DND-41 (cell line): Measurements from ENCODE around the gene GPER1.

Source experiments
- ATAC-seq: fragments of 200-7000 bp; cut with Tn5 transposase; 3 replicates; pipeline ENCODE4 v1.9.1; 2021; ENCODE audit warnings: low read depth; ENCODE audit not compliant: insufficient read depth
- DNase-seq: peaks from one replicate; pipeline ENCODE4 v3.0.0-alpha.2; 2020
- H2AFZ ChIP-seq: 2 replicates; pipeline ENCODE4 v1.6.0; 2012; ENCODE audit warnings: low read depth, low read length
- H3K27ac ChIP-seq: 2 replicates; pipeline ENCODE4 v1.5.1; 2012; ENCODE audit warnings: low read length, inconsistent platforms
- H3K27me3 ChIP-seq: fragments of 200-600 bp; sonication (generic); 2 replicates; pipeline ENCODE4 v1.6.0; 2012; ENCODE audit warnings: low read length, mild to moderate bottlenecking, inconsistent platforms; ENCODE audit not compliant: insufficient read depth, poor library complexity
- H3K36me3 ChIP-seq: 2 replicates; pipeline ENCODE4 v1.5.1; 2012; ENCODE audit warnings: low read length, inconsistent platforms; ENCODE audit not compliant: insufficient read depth
- H3K4me1 ChIP-seq: 2 replicates; pipeline ENCODE4 v1.5.1; 2012; ENCODE audit warnings: mild to moderate bottlenecking, low read length; ENCODE audit not compliant: insufficient read depth
- H3K4me2 ChIP-seq: 2 replicates; pipeline ENCODE4 v1.6.0; 2012; ENCODE audit warnings: mild to moderate bottlenecking, moderate library complexity, low read length, inconsistent platforms; ENCODE audit not compliant: insufficient read depth
- H3K4me3 ChIP-seq, 2 experiments: fragments of 200-600 bp in 1 of 2; shearing (Covaris generic) in 1 of 2; 2 replicates each; pipeline ENCODE4 v1.5.1; 2012 to 2016; ENCODE audit warnings: inconsistent platforms in 2 of 2, low read length in 2 of 2, mild to moderate bottlenecking in 2 of 2, low read depth in 1 of 2, moderate library complexity in 1 of 2
- H3K79me2 ChIP-seq: 2 replicates; pipeline ENCODE4 v1.6.0; 2012; ENCODE audit warnings: low read length, inconsistent platforms; ENCODE audit not compliant: insufficient read depth
- H3K9ac ChIP-seq: 2 replicates; pipeline ENCODE4 v1.6.0; 2012; ENCODE audit warnings: low read depth, mild to moderate bottlenecking, inconsistent platforms, low read length, moderate library complexity
- H3K9me3 ChIP-seq: 2 replicates; pipeline ENCODE4 v1.5.1; 2012; ENCODE audit warnings: low read length, moderate library complexity, mild to moderate bottlenecking, inconsistent platforms; ENCODE audit not compliant: insufficient read depth, severe bottlenecking
- H4K20me1 ChIP-seq: 2 replicates; pipeline ENCODE4 v1.6.0; 2012; ENCODE audit warnings: low read length; ENCODE audit not compliant: insufficient read depth
- EZH2 ChIP-seq: IDR thresholded peaks from 3 replicates; pipeline ENCODE4 v1.6.1; 2012; ENCODE audit warnings: borderline replicate concordance, low read depth, mild to moderate bottlenecking, moderate library complexity, low read length, inconsistent platforms; ENCODE audit not compliant: severe bottlenecking
- TF ChIP-seq, protein P1 (sequence below): IDR thresholded peaks from 2 replicates; pipeline ENCODE4 v1.5.1; 2012; ENCODE audit warnings: borderline replicate concordance, low read length, moderate library complexity, mild to moderate bottlenecking; ENCODE audit not compliant: poor library complexity, severe bottlenecking; ENCODE audit errors: extremely low read depth

GPER1 gene

DNA sequence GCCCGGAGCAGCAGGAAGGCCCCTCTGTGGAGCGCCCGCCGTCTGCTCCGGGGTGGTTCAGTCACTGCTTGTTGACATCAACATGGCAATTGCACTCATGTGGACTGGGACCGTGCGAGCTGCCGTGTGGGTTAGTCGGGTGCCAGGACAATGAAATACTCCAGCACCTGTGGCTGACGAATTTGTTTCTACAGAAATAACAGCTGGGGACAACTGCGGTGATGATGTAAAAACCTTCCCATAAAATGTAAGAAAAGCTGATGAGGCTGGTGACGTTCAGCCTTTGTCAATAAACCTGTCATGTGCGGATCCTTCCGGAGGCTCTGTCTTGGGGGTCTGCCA, 5.6 kb downstream of the GPER1 start:
- Histone ChIP-seq H4K20me1 (peaks cover 35% of the 10 kb centered on the region), H3K4me2 (no peak overlapping the region), H3K27me3 (no peaks in the 10 kb centered on the region), H2AFZ (no peak overlapping the region), H3K36me3 (peaks cover 7% of the 10 kb centered on the region; the same call in 1 of the 2 replicates), H3K27ac (no peak overlapping the region), H3K4me1 (no peaks in the 10 kb centered on the region), H3K9ac (no peak overlapping the region), H3K79me2 (no peaks in the 10 kb centered on the region), H3K9me3 (no peaks in the 10 kb centered on the region), H3K4me3 (no peak overlapping the region)
- ATAC-seq (no peak), DNase-seq (no peak)
- TF ChIP-seq, protein P1, sequence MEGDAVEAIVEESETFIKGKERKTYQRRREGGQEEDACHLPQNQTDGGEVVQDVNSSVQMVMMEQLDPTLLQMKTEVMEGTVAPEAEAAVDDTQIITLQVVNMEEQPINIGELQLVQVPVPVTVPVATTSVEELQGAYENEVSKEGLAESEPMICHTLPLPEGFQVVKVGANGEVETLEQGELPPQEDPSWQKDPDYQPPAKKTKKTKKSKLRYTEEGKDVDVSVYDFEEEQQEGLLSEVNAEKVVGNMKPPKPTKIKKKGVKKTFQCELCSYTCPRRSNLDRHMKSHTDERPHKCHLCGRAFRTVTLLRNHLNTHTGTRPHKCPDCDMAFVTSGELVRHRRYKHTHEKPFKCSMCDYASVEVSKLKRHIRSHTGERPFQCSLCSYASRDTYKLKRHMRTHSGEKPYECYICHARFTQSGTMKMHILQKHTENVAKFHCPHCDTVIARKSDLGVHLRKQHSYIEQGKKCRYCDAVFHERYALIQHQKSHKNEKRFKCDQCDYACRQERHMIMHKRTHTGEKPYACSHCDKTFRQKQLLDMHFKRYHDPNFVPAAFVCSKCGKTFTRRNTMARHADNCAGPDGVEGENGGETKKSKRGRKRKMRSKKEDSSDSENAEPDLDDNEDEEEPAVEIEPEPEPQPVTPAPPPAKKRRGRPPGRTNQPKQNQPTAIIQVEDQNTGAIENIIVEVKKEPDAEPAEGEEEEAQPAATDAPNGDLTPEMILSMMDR, result no peak
- no peak for TF ChIP-seq EZH2

DNA sequence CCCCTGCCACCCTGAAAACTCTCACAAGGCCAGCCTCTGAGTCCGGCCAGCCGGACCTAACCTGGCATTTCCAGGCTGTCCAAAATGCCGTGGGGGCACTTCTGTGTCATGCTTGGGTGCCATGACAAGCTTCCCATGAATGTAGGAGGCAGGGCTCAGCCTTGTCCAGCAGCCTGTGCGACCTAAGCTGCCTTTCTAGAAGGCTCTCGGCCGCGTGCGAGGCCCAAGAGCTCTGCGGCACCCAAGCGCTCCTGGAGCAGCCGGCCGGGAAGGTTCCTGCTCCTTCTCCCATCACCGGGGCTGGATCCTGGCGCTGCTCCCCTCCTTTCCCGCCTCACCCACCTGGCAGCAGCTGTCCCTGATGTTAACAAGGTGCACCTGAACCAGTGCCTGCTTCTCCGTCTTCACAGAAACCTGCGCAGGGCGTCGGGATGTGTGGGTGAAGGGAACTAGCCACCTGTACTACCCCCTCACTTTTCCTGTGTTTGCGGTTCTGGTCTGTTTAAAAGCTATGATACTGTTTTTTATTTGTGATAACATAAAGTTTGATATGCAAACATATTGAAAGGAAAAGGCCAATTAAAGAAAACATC, 6.1 kb downstream of the GPER1 start:
- no peak overlapping the region for H3K27ac ChIP-seq
- H3K79me2 ChIP-seq, result no peaks in the 10 kb centered on the region
- H3K27me3 ChIP-seq, result no peaks in the 10 kb centered on the region
- H3K4me3 ChIP-seq, result no peak overlapping the region
- peaks cover 36% of the 10 kb centered on the region for H4K20me1 ChIP-seq
- H3K9me3 ChIP-seq, result no peaks in the 10 kb centered on the region
- no peak overlapping the region for H3K9ac ChIP-seq
- TF ChIP-seq, protein P1, result no peak
- no peak for TF ChIP-seq EZH2
- no peak overlapping the region for H3K4me2 ChIP-seq
- DNase-seq (no peak), ATAC-seq (no peak)
- no peak overlapping the region for H2AFZ ChIP-seq
- peaks cover 7% of the 10 kb centered on the region; the same call in 1 of the 2 replicates for H3K36me3 ChIP-seq
- no peaks in the 10 kb centered on the region for H3K4me1 ChIP-seq

DNA sequence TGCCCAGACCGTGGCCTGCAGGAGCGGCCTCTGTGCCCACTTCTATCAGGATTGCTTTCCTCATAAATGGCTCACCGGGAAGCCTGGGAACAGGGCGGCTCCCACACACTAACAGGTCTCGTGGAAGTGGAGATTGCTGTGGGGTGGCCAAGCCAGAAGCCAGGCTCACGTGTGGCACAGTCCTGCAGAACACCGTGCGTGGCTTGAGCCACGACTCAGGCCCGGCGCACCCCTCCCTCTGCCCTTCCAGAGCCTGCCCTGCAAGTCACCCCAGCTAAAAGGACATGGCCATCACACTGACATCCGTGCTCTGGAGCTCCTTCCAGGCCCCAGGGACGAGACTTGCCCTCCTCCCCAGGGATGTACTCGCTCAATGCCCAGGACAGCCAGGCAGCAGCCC, 7.0 kb downstream of the GPER1 start:
- H3K79me2 ChIP-seq, result no peaks in the 10 kb centered on the region
- TF ChIP-seq, protein P1, result no peak
- no peak for TF ChIP-seq EZH2
- H3K4me3 ChIP-seq, result no peak overlapping the region
- no peak overlapping the region for H2AFZ ChIP-seq
- H3K27ac ChIP-seq, result no peak overlapping the region
- ATAC-seq, result no peak
- no peak overlapping the region for H3K9ac ChIP-seq
- H3K27me3 ChIP-seq, result no peaks in the 10 kb centered on the region
- no peaks in the 10 kb centered on the region for H3K4me1 ChIP-seq
- peaks cover 37% of the 10 kb centered on the region for H4K20me1 ChIP-seq
- no peaks in the 10 kb centered on the region for H3K9me3 ChIP-seq
- DNase-seq, result no peak
- peaks cover 7% of the 10 kb centered on the region; the same call in 1 of the 2 replicates for H3K36me3 ChIP-seq
- no peak overlapping the region for H3K4me2 ChIP-seq

DNA sequence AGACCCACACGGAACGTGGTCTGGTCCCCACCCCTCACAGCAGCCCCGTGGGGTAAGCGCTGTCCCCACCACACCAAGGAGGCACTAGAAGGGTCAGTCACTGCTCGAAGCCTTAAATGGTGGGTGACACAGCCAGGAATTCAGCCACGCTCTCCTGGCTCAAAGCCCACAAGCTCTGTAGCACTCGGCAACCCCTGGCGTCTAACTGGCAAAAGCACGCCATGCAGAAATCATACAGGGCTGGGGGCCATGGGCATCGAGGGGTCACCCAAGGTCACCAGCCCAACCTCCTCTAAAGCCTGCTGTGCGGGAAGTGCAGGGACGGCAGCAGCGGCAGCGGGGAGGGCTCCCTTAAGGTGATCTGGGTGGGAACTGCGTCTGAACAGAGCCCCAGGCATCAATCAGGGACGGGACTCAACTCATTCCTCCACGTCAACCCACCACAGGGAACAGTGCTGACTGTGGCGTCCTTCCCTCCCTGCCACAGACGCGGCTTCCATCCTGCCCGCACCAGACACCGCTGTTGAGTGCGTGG, 7.8 kb downstream of the GPER1 start:
- peaks cover 44% of the 10 kb centered on the region for H4K20me1 ChIP-seq
- no peaks in the 10 kb centered on the region for H3K27me3 ChIP-seq
- H3K4me2 ChIP-seq, result no peak overlapping the region
- TF ChIP-seq, protein P1, result no peak
- no peak overlapping the region for H3K4me3 ChIP-seq
- no peaks in the 10 kb centered on the region for H3K4me1 ChIP-seq
- H3K9me3 ChIP-seq, result no peaks in the 10 kb centered on the region
- no peak overlapping the region for H3K27ac ChIP-seq
- H3K79me2 ChIP-seq, result no peaks in the 10 kb centered on the region
- no peak overlapping the region for H3K9ac ChIP-seq
- DNase-seq, result no peak
- H2AFZ ChIP-seq, result no peak overlapping the region
- no peak for ATAC-seq
- H3K36me3 ChIP-seq, result peaks cover 7% of the 10 kb centered on the region; the same call in 1 of the 2 replicates
